ENCODE measurements around the gene CENPP. TPM values are rescaled to one million over a fixed set of nuclear protein-coding genes. Genes with fewer than 3 reads are reported as not detected.

Gene CENPP
- total RNA-seq, 1 donor from 2014 or later = 1.3 TPM

GRCh38 chr9:92482805-92483204, 157.1 kb downstream of the CENPP start:
- no peak for TF ChIP-seq CTCF (IDR thresholded peaks at IDR 0.05; ENCODE audit: insufficient read depth, low read length, severe bottlenecking)
- H3K27me3 ChIP-seq (ENCODE audit: control insufficient read depth, insufficient read depth, low read length) = no peaks in the 10 kb centered on the region
- H3K4me3 ChIP-seq (ENCODE audit: low read depth, low read length) = no peak overlapping the region
- FAIRE-seq (no peak), DNase-seq (ENCODE audit: low read depth) (no peak)
- no peaks in the 10 kb centered on the region for H3K36me3 ChIP-seq (ENCODE audit: control insufficient read depth, insufficient read depth, low read length)

GRCh38 chr9:92483627-92484545, 158.1 kb downstream of the CENPP start:
- Histone ChIP-seq H3K4me3 (ENCODE audit: low read depth, low read length) (no peak overlapping the region), H3K36me3 (ENCODE audit: control insufficient read depth, insufficient read depth, low read length) (no peaks in the 10 kb centered on the region), H3K27me3 (ENCODE audit: control insufficient read depth, insufficient read depth, low read length) (no peaks in the 10 kb centered on the region)
- DNase-seq (ENCODE audit: low read depth) = peak; percentile 29
- no peak for FAIRE-seq
- no peak for TF ChIP-seq CTCF (IDR thresholded peaks at IDR 0.05; ENCODE audit: insufficient read depth, low read length, severe bottlenecking)

GRCh38 chr9:92484563-92484962, 158.8 kb downstream of the CENPP start:
- Histone ChIP-seq H3K4me3 (ENCODE audit: low read depth, low read length) (no peak overlapping the region), H3K36me3 (ENCODE audit: control insufficient read depth, insufficient read depth, low read length) (no peaks in the 10 kb centered on the region), H3K27me3 (ENCODE audit: control insufficient read depth, insufficient read depth, low read length) (no peaks in the 10 kb centered on the region)
- no peak for TF ChIP-seq CTCF (IDR thresholded peaks at IDR 0.05; ENCODE audit: insufficient read depth, low read length, severe bottlenecking)
- DNase-seq (ENCODE audit: low read depth) = no peak
- no peak for FAIRE-seq

- TF ChIP-seq CTCF (IDR thresholded peaks at IDR 0.05; ENCODE audit: insufficient read depth, low read length, severe bottlenecking) = no peak
- DNase-seq (ENCODE audit: low read depth) (no peak), FAIRE-seq (no peak)
- Histone ChIP-seq H3K4me3 (ENCODE audit: low read depth, low read length) (no peak overlapping the region), H3K27me3 (ENCODE audit: control insufficient read depth, insufficient read depth, low read length) (no peaks in the 10 kb centered on the region), H3K36me3 (ENCODE audit: control insufficient read depth, insufficient read depth, low read length) (no peaks in the 10 kb centered on the region)
Observed at GRCh38 chr9:92486371-92486770, 160.6 kb downstream of the CENPP start.

- no peaks in the 10 kb centered on the region for H3K36me3 ChIP-seq (ENCODE audit: control insufficient read depth, insufficient read depth, low read length)
- FAIRE-seq (no peak), DNase-seq (ENCODE audit: low read depth) (peak; percentile 31)
- no peak overlapping the region for H3K4me3 ChIP-seq (ENCODE audit: low read depth, low read length)
- H3K27me3 ChIP-seq (ENCODE audit: control insufficient read depth, insufficient read depth, low read length) = no peaks in the 10 kb centered on the region
- TF ChIP-seq CTCF (IDR thresholded peaks at IDR 0.05; ENCODE audit: insufficient read depth, low read length, severe bottlenecking) = no peak
Observed at GRCh38 chr9:92488681-92489550, 163.2 kb downstream of the CENPP start.

All from bronchial epithelial cell (primary cell).